GM18508 (cell line): ENCODE measurements around the gene ETS1.
"Not testable (repeated sequence)": the region's sequence is repeated elsewhere in the genome, so short reads cannot be mapped to it uniquely, and the experiment has no call there.

Experiments
- ATAC-seq: cut with Tn5 transposase; IDR thresholded peaks from one replicate; pipeline ENCODE4 v1.9.1; 2021; ENCODE audit warnings: moderate number of reproducible peaks; ENCODE audit not compliant: insufficient read depth, unreplicated experiment

Gene ETS1

GRCh38 chr11:128451652-128452470 lies 135.5 kb downstream of the ETS1 start:
- ATAC-seq, result no peak

- no peak for ATAC-seq
Measured at GRCh38 chr11:128450882-128451651, 136.3 kb downstream of the ETS1 start.

- not testable (repeated sequence) for ATAC-seq
Measured at GRCh38 chr11:128450425-128450824, 136.9 kb downstream of the ETS1 start.

GRCh38 chr11:128448981-128449713 lies 138.2 kb downstream of the ETS1 start:
- ATAC-seq, result no peak

- no peak for ATAC-seq
Measured at GRCh38 chr11:128448200-128448886, 139.0 kb downstream of the ETS1 start.

- ATAC-seq, result no peak
Measured at GRCh38 chr11:128447233-128447632, 140.1 kb downstream of the ETS1 start.

- ATAC-seq, result not testable (repeated sequence)
Measured at GRCh38 chr11:128445921-128446320, 141.4 kb downstream of the ETS1 start.

- no peak for ATAC-seq
Measured at GRCh38 chr11:128437136-128437535, 150.2 kb downstream of the ETS1 start.

GRCh38 chr11:128434818-128435217 lies 152.5 kb downstream of the ETS1 start:
- ATAC-seq, result no peak

GRCh38 chr11:128434411-128434810 lies 152.9 kb downstream of the ETS1 start:
- no peak for ATAC-seq

GRCh38 chr11:128432926-128433325 lies 154.4 kb downstream of the ETS1 start:
- ATAC-seq, result no peak

GRCh38 chr11:128431931-128432330 lies 155.4 kb downstream of the ETS1 start:
- ATAC-seq, result no peak

GRCh38 chr11:128428935-128429334 lies 158.4 kb downstream of the ETS1 start:
- no peak for ATAC-seq

GRCh38 chr11:128424851-128425285 lies 162.5 kb downstream of the ETS1 start:
- ATAC-seq, result no peak

GRCh38 chr11:128424271-128424711 lies 163.1 kb downstream of the ETS1 start:
- no peak for ATAC-seq

GRCh38 chr11:128422576-128423370 lies 164.6 kb downstream of the ETS1 start:
- no peak for ATAC-seq

GRCh38 chr11:128421577-128422330 lies 165.6 kb downstream of the ETS1 start:
- no peak for ATAC-seq

- ATAC-seq, result no peak
Measured at GRCh38 chr11:128420951-128421350, 166.4 kb downstream of the ETS1 start.

- ATAC-seq, result no peak
Measured at GRCh38 chr11:128420265-128420664, 167.1 kb downstream of the ETS1 start.
